Measurements from ENCODE around the gene RNF220.

DNA sequence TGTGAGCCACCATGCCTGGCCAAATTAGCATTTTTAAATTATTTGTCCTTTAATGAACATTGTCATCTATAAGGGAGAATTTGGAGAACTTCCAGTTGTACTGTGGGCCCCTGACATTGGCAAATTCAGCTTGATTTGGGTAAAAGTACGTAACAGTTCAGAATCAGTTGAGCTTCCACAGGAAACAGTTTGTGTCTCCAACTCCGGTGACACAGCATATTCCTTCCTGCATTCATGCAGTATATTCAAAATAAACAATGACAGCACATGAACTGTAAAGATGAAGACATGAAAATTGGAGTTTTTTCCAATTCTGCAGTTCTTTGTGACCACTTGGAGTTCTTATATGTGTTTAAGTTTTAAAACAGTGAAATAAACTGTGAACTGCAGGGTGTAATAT, 28.2 kb downstream of the RNF220 start:
- no peak for TF ChIP-seq EZH2 (IDR thresholded peaks at IDR 0.05; ENCODE audit: borderline replicate concordance)
- TF ChIP-seq, protein P1, sequence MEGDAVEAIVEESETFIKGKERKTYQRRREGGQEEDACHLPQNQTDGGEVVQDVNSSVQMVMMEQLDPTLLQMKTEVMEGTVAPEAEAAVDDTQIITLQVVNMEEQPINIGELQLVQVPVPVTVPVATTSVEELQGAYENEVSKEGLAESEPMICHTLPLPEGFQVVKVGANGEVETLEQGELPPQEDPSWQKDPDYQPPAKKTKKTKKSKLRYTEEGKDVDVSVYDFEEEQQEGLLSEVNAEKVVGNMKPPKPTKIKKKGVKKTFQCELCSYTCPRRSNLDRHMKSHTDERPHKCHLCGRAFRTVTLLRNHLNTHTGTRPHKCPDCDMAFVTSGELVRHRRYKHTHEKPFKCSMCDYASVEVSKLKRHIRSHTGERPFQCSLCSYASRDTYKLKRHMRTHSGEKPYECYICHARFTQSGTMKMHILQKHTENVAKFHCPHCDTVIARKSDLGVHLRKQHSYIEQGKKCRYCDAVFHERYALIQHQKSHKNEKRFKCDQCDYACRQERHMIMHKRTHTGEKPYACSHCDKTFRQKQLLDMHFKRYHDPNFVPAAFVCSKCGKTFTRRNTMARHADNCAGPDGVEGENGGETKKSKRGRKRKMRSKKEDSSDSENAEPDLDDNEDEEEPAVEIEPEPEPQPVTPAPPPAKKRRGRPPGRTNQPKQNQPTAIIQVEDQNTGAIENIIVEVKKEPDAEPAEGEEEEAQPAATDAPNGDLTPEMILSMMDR (IDR thresholded peaks at IDR 0.05; ENCODE audit: poor library complexity), result no peak
